C4-2B (cell line): ENCODE results near the gene STAC3.

ENCODE experiments used
- ZFX ChIP-seq: fragments of 450-650 bp; IDR thresholded peaks from 2 replicates; pipeline ENCODE4 v1.6.1; 2017
- TF ChIP-seq, protein P1 (sequence below): fragments of 450-650 bp; conservative IDR thresholded peaks from 2 replicates; pipeline ENCODE4 v1.5.1; 2017; ENCODE audit warnings: mild to moderate bottlenecking

DNA sequence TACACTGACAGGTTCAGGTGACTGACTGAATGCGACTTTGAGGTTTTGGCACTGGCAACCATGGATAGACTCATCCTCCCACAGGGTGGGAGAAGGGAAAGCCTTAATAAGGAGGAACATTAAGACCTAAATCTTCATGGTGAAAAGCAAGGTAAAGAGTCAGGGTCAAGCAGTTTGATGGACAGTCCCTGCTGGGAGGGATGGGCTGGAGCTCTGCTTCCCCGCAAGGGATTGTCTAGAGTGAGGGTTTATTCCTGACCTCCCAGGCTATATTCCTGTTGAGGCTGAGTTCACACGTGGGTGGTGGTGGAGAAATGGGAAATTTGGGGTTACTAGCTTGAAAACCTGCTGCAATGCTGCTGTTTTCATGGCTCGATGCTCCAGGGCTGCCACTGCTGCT, 9.4 kb upstream of the STAC3 start:
- TF ChIP-seq, protein P1, sequence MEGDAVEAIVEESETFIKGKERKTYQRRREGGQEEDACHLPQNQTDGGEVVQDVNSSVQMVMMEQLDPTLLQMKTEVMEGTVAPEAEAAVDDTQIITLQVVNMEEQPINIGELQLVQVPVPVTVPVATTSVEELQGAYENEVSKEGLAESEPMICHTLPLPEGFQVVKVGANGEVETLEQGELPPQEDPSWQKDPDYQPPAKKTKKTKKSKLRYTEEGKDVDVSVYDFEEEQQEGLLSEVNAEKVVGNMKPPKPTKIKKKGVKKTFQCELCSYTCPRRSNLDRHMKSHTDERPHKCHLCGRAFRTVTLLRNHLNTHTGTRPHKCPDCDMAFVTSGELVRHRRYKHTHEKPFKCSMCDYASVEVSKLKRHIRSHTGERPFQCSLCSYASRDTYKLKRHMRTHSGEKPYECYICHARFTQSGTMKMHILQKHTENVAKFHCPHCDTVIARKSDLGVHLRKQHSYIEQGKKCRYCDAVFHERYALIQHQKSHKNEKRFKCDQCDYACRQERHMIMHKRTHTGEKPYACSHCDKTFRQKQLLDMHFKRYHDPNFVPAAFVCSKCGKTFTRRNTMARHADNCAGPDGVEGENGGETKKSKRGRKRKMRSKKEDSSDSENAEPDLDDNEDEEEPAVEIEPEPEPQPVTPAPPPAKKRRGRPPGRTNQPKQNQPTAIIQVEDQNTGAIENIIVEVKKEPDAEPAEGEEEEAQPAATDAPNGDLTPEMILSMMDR: no peak
- no peak for TF ChIP-seq ZFX
